Measurements from ENCODE around the gene GNPTG.
A peak's percentile ranks its signal among the peaks of the same experiment; 100 is the strongest.

The GNPTG gene

GRCh38 chr16:1375741-1376410 is 24.1 kb downstream of the GNPTG start:
- DNase-seq = no peak

GRCh38 chr16:1377406-1378010 is 25.8 kb downstream of the GNPTG start:
- no peak for DNase-seq

GRCh38 chr16:1378087-1378803 is 26.5 kb downstream of the GNPTG start:
- DNase-seq = no peak

- DNase-seq = peak; percentile 51
Measured at GRCh38 chr16:1378804-1379303, 27.1 kb downstream of the GNPTG start.

GRCh38 chr16:1379304-1380076 is 27.8 kb downstream of the GNPTG start:
- peak; percentile 75 for DNase-seq

GRCh38 chr16:1380195-1380594 is 28.5 kb downstream of the GNPTG start:
- DNase-seq = no peak

GRCh38 chr16:1381612-1382406 is 30.1 kb downstream of the GNPTG start:
- no peak for DNase-seq

- DNase-seq = no peak
Measured at GRCh38 chr16:1383556-1383955, 31.8 kb downstream of the GNPTG start.

GRCh38 chr16:1385232-1385631 is 33.5 kb downstream of the GNPTG start:
- no peak for DNase-seq

GRCh38 chr16:1387331-1387730 is 35.6 kb downstream of the GNPTG start:
- DNase-seq = no peak

GRCh38 chr16:1389762-1390161 is 38.0 kb downstream of the GNPTG start:
- no peak for DNase-seq

GRCh38 chr16:1390239-1390779 is 38.6 kb downstream of the GNPTG start:
- no peak for DNase-seq

- DNase-seq = no peak
Measured at GRCh38 chr16:1392826-1393225, 41.1 kb downstream of the GNPTG start.

- no peak for DNase-seq
Measured at GRCh38 chr16:1393613-1394176, 42.0 kb downstream of the GNPTG start.

- no peak for DNase-seq
Measured at GRCh38 chr16:1394367-1394951, 42.7 kb downstream of the GNPTG start.

GRCh38 chr16:1395444-1396031 is 43.8 kb downstream of the GNPTG start:
- no peak for DNase-seq

- DNase-seq = no peak
Measured at GRCh38 chr16:1397779-1398178, 46.0 kb downstream of the GNPTG start.

GRCh38 chr16:1398351-1398750 is 46.6 kb downstream of the GNPTG start:
- DNase-seq = no peak

- no peak for DNase-seq
Measured at GRCh38 chr16:1398826-1399581, 47.3 kb downstream of the GNPTG start.
